NK-92 treated with Interleukin-12 subunit alpha and Interleukin-12 subunit beta, amount 100 ng/mL, for 24 hours (cell line): ENCODE data around the gene EML1.

Source experiments
- DNase-seq: peaks from one replicate; lab custom pipeline; 2025; lab: John Stamatoyannopoulos, UW

EML1 gene

GRCh38 chr14:99793213-99794150 lies at the start of gene EML1:
EML1 (plus strand) TSS chr14:99793413; CDS start chr14:99793477, 64 bp downstream.
- no peak for DNase-seq

- DNase-seq, result no peak
These were observed 48.9 kb upstream of the EML1 start for GRCh38 chr14:99744199-99744872.

- no peak for DNase-seq
These were observed 48.4 kb upstream of the EML1 start for GRCh38 chr14:99744873-99745224.

GRCh38 chr14:99745307-99745951 lies 47.8 kb upstream of the EML1 start:
- no peak for DNase-seq

- no peak for DNase-seq
These were observed 46.0 kb upstream of the EML1 start for GRCh38 chr14:99747167-99747566.

GRCh38 chr14:99747582-99748330 lies 45.5 kb upstream of the EML1 start:
- no peak for DNase-seq

- no peak for DNase-seq
These were observed 44.7 kb upstream of the EML1 start for GRCh38 chr14:99748529-99748928.

- DNase-seq, result no peak
These were observed 44.1 kb upstream of the EML1 start for GRCh38 chr14:99749142-99749541.

GRCh38 chr14:99749763-99750715 lies 43.2 kb upstream of the EML1 start:
- no peak for DNase-seq

- no peak for DNase-seq
These were observed 42.3 kb upstream of the EML1 start for GRCh38 chr14:99750746-99751450.

- DNase-seq, result no peak
These were observed 41.4 kb upstream of the EML1 start for GRCh38 chr14:99751539-99752485.

- no peak for DNase-seq
These were observed 40.6 kb upstream of the EML1 start for GRCh38 chr14:99752486-99753121.

- no peak for DNase-seq
These were observed 39.7 kb upstream of the EML1 start for GRCh38 chr14:99753225-99754140.

- no peak for DNase-seq
These were observed 38.8 kb upstream of the EML1 start for GRCh38 chr14:99754141-99755067.

- no peak for DNase-seq
These were observed 38.2 kb upstream of the EML1 start for GRCh38 chr14:99755068-99755405.
